ENCODE results near the gene NBPF26.
"Not testable (repeated sequence)": the region's sequence is repeated elsewhere in the genome, so short reads cannot be mapped to it uniquely, and the experiment has no call there.

NBPF26 gene

GRCh38 chr1:120723715-120724402 is at the start of gene NBPF26:
Gene NBPF26 (plus strand): TSS chr1:120723945.
- peak in 1 of 2 experiments; percentile 10 for DNase-seq

DNA sequence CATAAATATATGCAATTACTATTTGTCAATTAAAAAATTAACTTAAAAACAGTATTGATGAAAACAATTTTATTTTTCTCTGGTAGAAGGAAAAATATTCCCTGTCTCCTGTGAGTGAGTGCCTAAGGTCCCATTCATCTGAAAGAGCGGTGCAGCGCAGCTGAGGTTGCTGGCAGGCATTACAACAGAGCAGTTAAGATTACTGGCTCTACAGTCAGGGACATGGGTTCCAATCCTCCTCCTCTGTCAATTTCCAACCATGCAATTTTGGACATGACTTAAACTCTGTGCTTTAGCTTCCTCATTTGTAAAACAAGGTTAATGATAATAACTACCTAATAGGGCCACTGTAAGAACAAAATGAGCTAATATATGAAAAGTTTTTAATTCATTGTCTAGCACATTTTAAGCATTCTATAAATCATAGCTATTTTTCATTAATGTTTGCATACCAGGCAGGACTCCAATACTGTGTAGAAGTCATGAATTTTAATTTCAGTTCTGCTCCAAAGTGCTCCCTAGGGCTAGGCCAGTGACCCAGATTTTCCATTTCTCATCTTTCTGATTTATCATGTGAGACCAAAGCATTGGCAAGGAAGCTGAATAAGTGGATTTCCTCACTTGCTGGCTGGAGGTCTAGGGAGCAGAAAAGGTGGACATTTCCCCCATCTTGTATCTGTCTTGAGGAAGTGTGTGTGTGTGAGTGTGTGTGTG is 43.5 kb upstream of the NBPF26 start:
- DNase-seq = not testable (repeated sequence)

- not testable (repeated sequence) for DNase-seq
These were observed 42.8 kb upstream of the NBPF26 start for GRCh38 chr1:120680938-120681337.

DNA sequence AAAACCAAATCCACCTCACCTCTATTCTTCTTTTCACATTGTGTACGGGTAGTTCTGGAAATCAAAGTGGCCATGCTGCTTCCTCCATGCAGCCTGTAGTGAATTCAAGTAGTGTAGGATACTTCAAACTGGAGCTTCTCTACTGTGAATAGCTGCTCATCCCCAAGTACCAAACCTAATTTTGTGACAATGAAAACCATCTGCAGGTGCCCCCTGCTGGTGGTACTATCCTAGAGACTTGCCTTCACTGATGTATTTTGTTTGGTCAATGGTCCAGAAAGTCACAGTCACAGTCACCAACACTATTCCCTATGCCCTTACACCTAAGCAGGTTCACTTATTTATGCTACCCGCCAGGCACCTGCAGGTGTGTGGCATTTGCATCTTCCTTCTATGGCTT is 39.3 kb upstream of the NBPF26 start:
- not testable (repeated sequence) for DNase-seq

GRCh38 chr1:120685622-120686021 is 38.1 kb upstream of the NBPF26 start:
- not testable (repeated sequence) for DNase-seq

GRCh38 chr1:120687250-120687649 is 36.5 kb upstream of the NBPF26 start:
- DNase-seq = not testable (repeated sequence)

- DNase-seq = not testable (repeated sequence)
These were observed 22.8 kb upstream of the NBPF26 start for GRCh38 chr1:120700807-120701562.

- not testable (repeated sequence) for DNase-seq
These were observed 409 bp upstream of the NBPF26 start for GRCh38 chr1:120723358-120723714.

DNA sequence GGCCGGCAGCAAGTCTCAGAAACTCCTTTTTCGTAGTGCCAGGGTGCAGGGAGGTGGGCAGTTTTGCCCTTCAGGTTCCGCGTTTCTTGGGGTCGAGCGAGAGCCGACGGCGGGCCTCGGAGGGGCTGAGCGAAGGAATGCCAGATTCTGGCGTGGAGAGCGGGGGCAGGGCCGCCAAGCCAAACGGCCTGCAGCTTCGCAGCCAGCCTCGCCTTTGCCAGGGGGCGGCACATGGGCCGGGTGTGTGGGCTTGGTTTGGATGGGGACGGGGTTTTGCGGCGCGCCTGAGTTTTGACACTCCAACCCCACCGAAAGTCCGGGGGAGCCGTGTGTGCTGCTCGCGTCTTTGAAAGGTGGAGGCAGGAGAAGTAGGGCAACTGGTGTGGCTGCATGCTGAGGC is 762 bp downstream of the NBPF26 start:
- DNase-seq = not testable (repeated sequence)

DNA sequence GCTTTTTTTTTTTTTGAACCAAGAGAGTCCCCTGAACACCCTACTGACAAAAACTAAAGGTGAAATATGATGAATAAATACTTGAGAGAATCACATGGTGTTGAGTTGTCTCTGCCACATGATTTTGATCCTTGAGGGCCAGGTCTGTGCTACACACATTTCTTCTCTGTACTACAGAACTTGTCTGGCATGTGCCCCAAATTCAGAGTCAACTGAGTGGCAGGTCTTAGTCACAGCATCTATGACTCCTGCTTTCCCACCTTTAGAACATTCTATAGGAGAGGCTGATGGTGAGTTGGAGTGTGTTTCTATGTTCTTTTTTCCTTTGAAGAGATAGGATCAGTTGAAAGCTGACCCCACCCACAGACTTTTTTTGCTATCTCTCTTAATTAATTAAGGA is 5.1 kb downstream of the NBPF26 start:
- DNase-seq = not testable (repeated sequence)

DNA sequence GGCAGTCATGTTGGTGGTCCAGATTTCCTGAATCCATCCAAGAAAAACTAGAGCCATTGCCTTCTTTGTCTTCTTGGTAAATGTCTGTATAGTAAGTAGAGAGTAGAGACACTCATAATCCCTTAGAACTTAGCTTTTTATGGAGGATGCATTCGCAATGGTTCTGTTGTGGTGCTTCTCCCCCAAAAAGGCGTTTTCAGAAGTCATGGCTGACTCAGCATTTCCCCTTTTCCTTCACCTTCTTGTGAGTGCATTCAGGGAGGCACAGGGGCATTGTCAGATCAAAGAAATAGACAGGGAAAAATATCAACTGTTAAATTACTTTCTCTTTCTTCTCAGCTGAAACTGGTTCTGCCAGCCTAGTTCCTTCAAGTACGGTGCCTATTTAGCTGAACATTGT is 45.3 kb downstream of the NBPF26 start:
- DNase-seq = not testable (repeated sequence)

- DNase-seq = not testable (repeated sequence)
These were observed 81.7 kb downstream of the NBPF26 start for GRCh38 chr1:120805452-120805851.

DNA sequence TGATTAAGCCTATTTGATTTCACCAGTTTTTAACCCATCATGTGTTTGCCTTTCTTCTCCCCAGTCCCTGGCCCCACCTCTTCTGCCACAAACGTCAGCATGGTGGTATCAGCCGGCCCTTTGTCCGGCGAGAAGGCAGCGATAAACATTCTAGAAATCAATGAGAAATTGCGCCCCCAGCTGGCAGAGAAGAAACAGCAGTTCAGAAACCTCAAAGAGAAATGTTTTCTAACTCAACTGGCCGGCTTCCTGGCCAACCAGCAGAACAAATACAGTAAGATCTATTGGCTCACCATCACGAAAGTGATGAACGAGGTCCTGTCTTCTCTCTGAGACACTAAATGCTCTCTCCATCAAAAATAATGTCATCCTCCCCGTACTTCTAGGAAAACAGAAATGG is 88.1 kb downstream of the NBPF26 start:
- peak in 1 of 2 experiments; percentile 1 for DNase-seq

GRCh38 chr1:120825051-120825450 is 101.3 kb downstream of the NBPF26 start:
- DNase-seq = not testable (repeated sequence)

DNA sequence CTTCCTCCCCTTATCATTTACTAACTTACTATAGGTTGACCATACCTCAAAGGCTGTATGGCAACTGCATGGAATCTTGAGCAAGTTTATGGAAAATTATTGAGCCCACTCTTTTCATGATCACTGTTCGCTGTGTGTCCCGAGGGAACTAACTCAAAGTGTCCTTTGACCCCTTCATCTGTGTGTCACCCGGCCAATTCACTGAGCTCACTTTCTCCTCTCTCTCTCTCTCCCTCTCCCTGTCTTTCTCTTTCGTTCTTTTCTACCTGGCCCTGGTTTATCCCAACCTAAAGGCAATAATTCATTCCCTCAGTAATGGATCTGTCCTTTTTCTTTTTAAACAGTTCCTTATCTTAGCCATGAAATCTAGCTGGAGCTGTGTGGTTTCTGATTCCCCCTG is 102.9 kb downstream of the NBPF26 start:
- DNase-seq = not testable (repeated sequence)

- not testable (repeated sequence) for DNase-seq
These were observed 120.6 kb downstream of the NBPF26 start for GRCh38 chr1:120844186-120844944.

DNA sequence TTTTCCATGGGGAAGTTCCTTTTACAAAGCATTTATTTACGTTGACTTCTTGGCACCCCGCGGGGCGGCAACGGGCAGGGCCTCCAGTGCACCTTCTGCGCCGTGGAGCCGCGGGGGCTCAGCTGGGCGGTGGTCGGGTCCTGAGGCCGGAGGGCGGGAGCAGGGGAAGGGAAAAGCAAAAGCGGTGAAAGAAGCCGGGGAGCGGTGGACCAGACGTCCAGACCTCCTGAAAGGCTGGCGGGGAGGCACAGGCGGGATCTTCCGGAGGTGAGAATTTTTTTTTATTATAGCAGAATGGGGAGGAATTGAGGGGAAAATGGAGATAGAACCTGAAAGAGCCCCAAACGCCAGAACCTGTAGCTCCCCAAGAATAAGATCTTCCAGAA is 121.2 kb downstream of the NBPF26 start:
- not testable (repeated sequence) for DNase-seq

GRCh38 chr1:120849400-120850286 is 125.9 kb downstream of the NBPF26 start:
- DNase-seq = not testable (repeated sequence)

DNA sequence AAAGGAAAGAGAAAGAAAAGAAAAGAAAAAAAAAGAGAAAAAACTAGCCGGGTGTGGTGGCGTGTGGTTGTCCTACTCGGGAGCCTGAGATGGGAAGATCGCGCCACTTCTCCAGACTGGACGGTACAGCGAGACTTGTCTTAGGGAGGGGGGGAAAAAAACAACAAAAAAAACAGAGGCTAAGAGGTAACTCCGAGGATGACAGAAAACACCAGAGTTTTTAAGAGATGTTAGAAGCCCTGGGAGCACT is 126.5 kb downstream of the NBPF26 start:
- DNase-seq = not testable (repeated sequence)

DNA sequence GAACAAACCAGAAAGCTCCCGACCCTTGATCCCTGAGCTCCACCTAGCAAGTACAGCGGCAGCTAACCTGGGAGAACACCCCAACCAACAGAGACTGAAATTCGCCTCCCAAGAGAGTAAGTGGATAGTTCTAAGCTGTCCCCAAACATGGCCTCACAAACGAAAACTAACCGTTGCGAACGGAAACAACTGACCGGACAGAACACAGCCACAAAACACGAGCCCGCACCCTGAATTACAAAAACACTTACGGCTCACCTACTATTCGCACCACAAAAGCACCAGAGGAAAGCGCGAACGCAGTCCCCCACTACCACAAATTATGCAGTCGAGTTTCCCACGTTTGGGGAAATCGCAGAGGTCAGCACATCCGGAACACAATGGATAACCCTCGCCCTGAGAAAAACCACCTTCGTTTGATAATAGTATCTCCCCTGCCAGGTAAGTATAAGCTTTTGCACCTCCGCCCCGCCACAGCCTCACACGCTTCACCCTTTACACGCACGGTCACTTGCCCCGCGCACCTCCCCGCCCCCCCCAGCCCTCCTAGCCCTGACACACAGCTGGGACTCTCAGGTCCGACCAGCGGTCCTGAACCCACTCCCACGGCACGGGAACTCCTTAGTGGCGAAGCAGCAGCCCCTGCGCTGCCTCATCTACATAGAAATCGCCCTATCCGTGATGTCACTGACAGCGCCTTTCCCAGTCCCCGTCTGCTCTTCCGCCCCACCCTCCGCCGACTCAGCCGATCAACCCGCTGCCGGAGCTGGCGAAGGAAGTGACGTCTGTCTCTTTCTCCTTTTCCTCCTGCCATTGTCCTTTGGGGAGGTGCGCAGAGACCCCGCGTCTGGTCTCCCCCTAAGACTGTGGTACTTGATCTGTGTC is 127.0 kb downstream of the NBPF26 start:
- DNase-seq = not testable (repeated sequence)

GRCh38 chr1:120858144-120858543 is 134.4 kb downstream of the NBPF26 start:
- DNase-seq = not testable (repeated sequence)

Measured in Kasumi-1 (cell line).